LNCAP (cell line): Measurements from ENCODE around the gene ZNF564.

ENCODE experiments used
- CTCF ChIP-seq: fragments of 450-650 bp; IDR thresholded peaks from 2 replicates; pipeline ENCODE4 v1.5.1; 2017; ENCODE audit warnings: mild to moderate bottlenecking

ZNF564 gene

DNA sequence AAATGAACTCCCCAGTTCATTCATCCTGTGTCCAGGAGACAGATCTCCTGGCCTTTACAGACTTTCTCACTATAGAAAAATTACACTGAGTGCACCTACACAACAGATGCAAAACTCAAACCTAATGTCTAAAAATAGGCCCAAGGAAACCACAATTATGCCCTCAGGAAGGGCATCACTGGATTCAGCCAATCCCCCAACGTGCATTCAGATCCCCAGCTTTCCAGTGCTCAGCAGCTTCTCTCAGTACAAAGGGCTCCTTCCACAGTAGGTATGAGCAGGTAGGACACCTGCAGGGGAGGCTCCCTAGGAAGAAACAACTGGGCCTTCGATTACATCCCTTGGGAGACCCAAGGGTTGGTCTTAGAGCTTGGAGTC lies 68.8 kb downstream of the ZNF564 start:
- TF ChIP-seq CTCF: no peak

GRCh38 chr19:12481781-12482508 lies 69.3 kb downstream of the ZNF564 start:
- TF ChIP-seq CTCF: no peak

DNA sequence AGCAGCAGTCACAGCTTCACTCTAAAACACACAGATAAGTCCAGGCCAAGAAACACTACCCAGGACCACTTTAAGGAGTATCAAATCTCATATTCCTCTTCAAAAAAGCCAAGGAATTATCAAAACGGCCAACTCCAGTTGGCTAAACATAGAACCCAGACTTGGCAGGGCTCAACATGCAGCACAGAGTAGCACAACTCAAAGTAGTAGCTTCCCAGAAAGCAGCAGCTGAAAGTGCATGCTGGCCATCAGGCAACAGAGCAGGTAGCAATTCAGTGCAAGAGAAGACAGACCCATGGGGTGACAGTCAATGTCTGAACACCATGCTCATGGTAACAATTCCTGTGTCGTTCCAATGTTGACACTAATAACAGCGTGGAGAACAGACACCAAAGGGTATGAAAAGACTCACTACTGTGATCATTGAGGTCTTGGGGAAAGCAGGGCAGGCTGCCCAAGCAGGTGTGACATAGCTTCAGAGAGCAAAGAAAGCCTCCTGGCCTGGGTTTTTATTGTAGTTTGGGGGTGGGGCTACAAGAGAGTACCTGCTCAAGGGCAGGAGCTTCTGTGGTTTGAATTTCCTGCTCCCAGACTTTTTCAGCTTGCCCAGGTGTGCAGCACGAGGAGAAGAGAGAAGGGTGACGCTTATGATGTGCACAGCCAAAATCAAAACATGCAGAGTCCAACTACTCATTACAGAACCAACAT lies 72.9 kb downstream of the ZNF564 start:
- TF ChIP-seq CTCF: no peak
